ENCODE data around the gene CXCL9. TPM values are rescaled to one million over a fixed set of nuclear protein-coding genes. Genes with fewer than 3 reads are reported as not detected.
A peak's percentile ranks its signal among the peaks of the same experiment; 100 is the strongest.
"Not testable (repeated sequence)": the region's sequence is repeated elsewhere in the genome, so short reads cannot be mapped to it uniquely, and the experiment has no call there.

The CXCL9 gene
- total RNA-seq, 1 donor from 2014 or later, result not detected

GRCh38 chr4:75980576-75980975, 26.7 kb downstream of the CXCL9 start:
- H3K27ac Mint-ChIP-seq (ENCODE audit: unreplicated experiment), result peak overlapping the region; percentile 80

GRCh38 chr4:75976177-75976576, 31.1 kb downstream of the CXCL9 start:
- H3K36me3 Mint-ChIP-seq (ENCODE audit: low read depth, unreplicated experiment), result peaks cover 48% of the 10 kb centered on the region
- H3K27me3 Mint-ChIP-seq (ENCODE audit: unreplicated experiment), result no peaks in the 10 kb centered on the region
- TF ChIP-seq CTCF (IDR thresholded peaks at IDR 0.05; ENCODE audit: unreplicated experiment), result no peak
- H3K4me1 Mint-ChIP-seq (ENCODE audit: unreplicated experiment), result peaks cover 8% of the 10 kb centered on the region
- no peaks in the 10 kb centered on the region for H3K9me3 Mint-ChIP-seq (ENCODE audit: unreplicated experiment)
- no peak overlapping the region for H3K4me3 Mint-ChIP-seq (ENCODE audit: unreplicated experiment)
- no peak for DNase-seq (ENCODE audit: low spot score)
- no peak overlapping the region for H3K27ac Mint-ChIP-seq (ENCODE audit: unreplicated experiment)

More at GRCh38 chr4:75980576-75980975, 26.7 kb downstream of the CXCL9 start:
- DNase-seq (ENCODE audit: low spot score), result peak; percentile 4
- H3K36me3 Mint-ChIP-seq (ENCODE audit: low read depth, unreplicated experiment), result peaks cover 33% of the 10 kb centered on the region
- H3K9me3 Mint-ChIP-seq (ENCODE audit: unreplicated experiment), result no peaks in the 10 kb centered on the region
- no peaks in the 10 kb centered on the region for H3K27me3 Mint-ChIP-seq (ENCODE audit: unreplicated experiment)
- TF ChIP-seq CTCF (IDR thresholded peaks at IDR 0.05; ENCODE audit: unreplicated experiment), result no peak
- H3K4me1 Mint-ChIP-seq (ENCODE audit: unreplicated experiment), result peaks cover 14% of the 10 kb centered on the region
- peak overlapping the region; percentile 34 for H3K4me3 Mint-ChIP-seq (ENCODE audit: unreplicated experiment)

GRCh38 chr4:75973766-75974165, 33.5 kb downstream of the CXCL9 start:
- no peaks in the 10 kb centered on the region for H3K9me3 Mint-ChIP-seq (ENCODE audit: unreplicated experiment)
- no peak overlapping the region for H3K27ac Mint-ChIP-seq (ENCODE audit: unreplicated experiment)
- no peak for TF ChIP-seq CTCF (IDR thresholded peaks at IDR 0.05; ENCODE audit: unreplicated experiment)
- H3K4me3 Mint-ChIP-seq (ENCODE audit: unreplicated experiment), result no peak overlapping the region
- DNase-seq (ENCODE audit: low spot score), result no peak
- H3K36me3 Mint-ChIP-seq (ENCODE audit: low read depth, unreplicated experiment), result peaks cover 51% of the 10 kb centered on the region
- peaks cover 2% of the 10 kb centered on the region for H3K27me3 Mint-ChIP-seq (ENCODE audit: unreplicated experiment)
- H3K4me1 Mint-ChIP-seq (ENCODE audit: unreplicated experiment), result no peaks in the 10 kb centered on the region

GRCh38 chr4:75968084-75968483, 39.2 kb downstream of the CXCL9 start:
- H3K4me3 Mint-ChIP-seq (ENCODE audit: unreplicated experiment), result no peak overlapping the region
- H3K4me1 Mint-ChIP-seq (ENCODE audit: unreplicated experiment), result peaks cover 3% of the 10 kb centered on the region
- no peak for TF ChIP-seq CTCF (IDR thresholded peaks at IDR 0.05; ENCODE audit: unreplicated experiment)
- no peak for DNase-seq (ENCODE audit: low spot score)
- H3K27ac Mint-ChIP-seq (ENCODE audit: unreplicated experiment), result no peak overlapping the region
- no peaks in the 10 kb centered on the region for H3K9me3 Mint-ChIP-seq (ENCODE audit: unreplicated experiment)
- peaks cover 4% of the 10 kb centered on the region for H3K27me3 Mint-ChIP-seq (ENCODE audit: unreplicated experiment)
- peaks cover 72% of the 10 kb centered on the region for H3K36me3 Mint-ChIP-seq (ENCODE audit: low read depth, unreplicated experiment)

GRCh38 chr4:75963558-75963957, 43.8 kb downstream of the CXCL9 start:
- H3K36me3 Mint-ChIP-seq (ENCODE audit: low read depth, unreplicated experiment), result peaks cover 88% of the 10 kb centered on the region

GRCh38 chr4:75962072-75962471, 45.2 kb downstream of the CXCL9 start:
- DNase-seq (ENCODE audit: low spot score); H3K4me3 Mint-ChIP-seq (ENCODE audit: unreplicated experiment); H3K4me1 Mint-ChIP-seq (ENCODE audit: unreplicated experiment); H3K9me3 Mint-ChIP-seq (ENCODE audit: unreplicated experiment); H3K27me3 Mint-ChIP-seq (ENCODE audit: unreplicated experiment); H3K27ac Mint-ChIP-seq (ENCODE audit: unreplicated experiment): not testable (repeated sequence)
- peaks cover 90% of the 10 kb centered on the region for H3K36me3 Mint-ChIP-seq (ENCODE audit: low read depth, unreplicated experiment)

More at GRCh38 chr4:75963558-75963957, 43.8 kb downstream of the CXCL9 start:
- DNase-seq (ENCODE audit: low spot score), result no peak
- peaks cover 3% of the 10 kb centered on the region for H3K4me1 Mint-ChIP-seq (ENCODE audit: unreplicated experiment)
- no peaks in the 10 kb centered on the region for H3K9me3 Mint-ChIP-seq (ENCODE audit: unreplicated experiment)
- H3K27ac Mint-ChIP-seq (ENCODE audit: unreplicated experiment), result no peak overlapping the region
- peak overlapping the region; percentile 82 for H3K4me3 Mint-ChIP-seq (ENCODE audit: unreplicated experiment)
- H3K27me3 Mint-ChIP-seq (ENCODE audit: unreplicated experiment), result peaks cover 4% of the 10 kb centered on the region
- TF ChIP-seq CTCF (IDR thresholded peaks at IDR 0.05; ENCODE audit: unreplicated experiment), result no peak

- H3K27ac Mint-ChIP-seq (ENCODE audit: unreplicated experiment); H3K9me3 Mint-ChIP-seq (ENCODE audit: unreplicated experiment); H3K4me1 Mint-ChIP-seq (ENCODE audit: unreplicated experiment); DNase-seq (ENCODE audit: low spot score); H3K4me3 Mint-ChIP-seq (ENCODE audit: unreplicated experiment); H3K27me3 Mint-ChIP-seq (ENCODE audit: unreplicated experiment): not testable (repeated sequence)
- H3K36me3 Mint-ChIP-seq (ENCODE audit: low read depth, unreplicated experiment), result peaks cover 72% of the 10 kb centered on the region
Observed at GRCh38 chr4:75958546-75958945, 48.8 kb downstream of the CXCL9 start.

- peaks cover 54% of the 10 kb centered on the region for H3K36me3 Mint-ChIP-seq (ENCODE audit: low read depth, unreplicated experiment)
Observed at GRCh38 chr4:75954811-75955210, 52.5 kb downstream of the CXCL9 start.

More at GRCh38 chr4:75954811-75955210, 52.5 kb downstream of the CXCL9 start:
- H3K4me3 Mint-ChIP-seq (ENCODE audit: unreplicated experiment); H3K4me1 Mint-ChIP-seq (ENCODE audit: unreplicated experiment); H3K9me3 Mint-ChIP-seq (ENCODE audit: unreplicated experiment); H3K27me3 Mint-ChIP-seq (ENCODE audit: unreplicated experiment); H3K27ac Mint-ChIP-seq (ENCODE audit: unreplicated experiment); DNase-seq (ENCODE audit: low spot score): not testable (repeated sequence)

All from endothelial cell (in vitro differentiated cells).